ENCODE results near the gene UBAC1.
A peak's percentile ranks its signal among the peaks of the same experiment; 100 is the strongest.
"Not testable (repeated sequence)": the region's sequence is repeated elsewhere in the genome, so short reads cannot be mapped to it uniquely, and the experiment has no call there.

UBAC1 gene

GRCh38 chr9:135947105-135947504 is 14.1 kb downstream of the UBAC1 start:
- not testable (repeated sequence) for H2AK5ac ChIP-seq (ENCODE audit: low read length, severe bottlenecking); DNase-seq; H2BK15ac ChIP-seq (ENCODE audit: low read depth, poor library complexity, severe bottlenecking); H4K91ac ChIP-seq (ENCODE audit: low read length); H2BK120ac ChIP-seq (ENCODE audit: low read depth, low read length); H3K4me3 ChIP-seq (ENCODE audit: insufficient read depth in 1 of 2, low read depth in 1 of 2, low read length in 2 of 2); H3K23ac ChIP-seq (ENCODE audit: low read length in 2 of 2); H3K27ac ChIP-seq (ENCODE audit: low read length, poor library complexity, severe bottlenecking); H3K18ac ChIP-seq (ENCODE audit: low read depth in 1 of 2, low read length in 2 of 2); H3K9me3 ChIP-seq (ENCODE audit: control insufficient read depth, low read length); H2BK5ac ChIP-seq (ENCODE audit: low read depth, low read length, poor library complexity, severe bottlenecking); H3K4me2 ChIP-seq (ENCODE audit: low read length, poor library complexity, severe bottlenecking); H2BK12ac ChIP-seq (ENCODE audit: low read length in 2 of 2); H3K4ac ChIP-seq (ENCODE audit: low read depth in 1 of 2, low read length in 2 of 2); H4K8ac ChIP-seq (ENCODE audit: low read length); H3K27me3 ChIP-seq (ENCODE audit: control insufficient read depth in 1 of 2, insufficient read depth in 1 of 2, low read length in 2 of 2); H2AFZ ChIP-seq (ENCODE audit: low read depth, low read length); H3K14ac ChIP-seq (ENCODE audit: low read length in 2 of 2); H3K9ac ChIP-seq (ENCODE audit: low read length)
- 98% methylated on average over 19 of the region's 19 CpGs for WGBS
- Histone ChIP-seq H3K4me1 (ENCODE audit: control insufficient read depth, insufficient read depth, low read depth, low read length) (peaks cover 20% of the 10 kb centered on the region), H3K79me1 (replicated peaks; ENCODE audit: low read length, poor library complexity, severe bottlenecking) (peaks cover 33% of the 10 kb centered on the region), H3K36me3 (ENCODE audit: control insufficient read depth in 1 of 2, insufficient read depth in 2 of 2, low read depth in 1 of 2, low read length in 2 of 2) (peaks cover 59 to 61% of the 10 kb centered on the region in 2 experiments)

GRCh38 chr9:135946392-135946994 is 14.7 kb downstream of the UBAC1 start:
- Histone ChIP-seq H3K9me3 (ENCODE audit: control insufficient read depth, low read length) (no peaks in the 10 kb centered on the region), H4K8ac (ENCODE audit: low read length) (no peak overlapping the region), H3K36me3 (ENCODE audit: control insufficient read depth in 1 of 2, insufficient read depth in 2 of 2, low read depth in 1 of 2, low read length in 2 of 2) (peaks cover 62% of the 10 kb centered on the region in 2 experiments), H2AK5ac (ENCODE audit: low read length, severe bottlenecking) (no peak overlapping the region), H3K4ac (ENCODE audit: low read depth in 1 of 2, low read length in 2 of 2) (no peak overlapping the region), H2BK120ac (ENCODE audit: low read depth, low read length) (no peak overlapping the region), H2BK5ac (ENCODE audit: low read depth, low read length, poor library complexity, severe bottlenecking) (no peak overlapping the region), H3K9ac (ENCODE audit: low read length) (no peak overlapping the region), H2BK12ac (ENCODE audit: low read length in 2 of 2) (no peak overlapping the region), H2BK15ac (ENCODE audit: low read depth, poor library complexity, severe bottlenecking) (no peak overlapping the region), H2AFZ (ENCODE audit: low read depth, low read length) (no peak overlapping the region), H3K23ac (ENCODE audit: low read length in 2 of 2) (no peak overlapping the region), H3K18ac (ENCODE audit: low read depth in 1 of 2, low read length in 2 of 2) (no peak overlapping the region), H3K27ac (ENCODE audit: low read length, poor library complexity, severe bottlenecking) (peak overlapping the region; percentile 16), H3K79me1 (replicated peaks; ENCODE audit: low read length, poor library complexity, severe bottlenecking) (peaks cover 38% of the 10 kb centered on the region), H3K27me3 (ENCODE audit: control insufficient read depth in 1 of 2, insufficient read depth in 1 of 2, low read length in 2 of 2) (no peaks in the 10 kb centered on the region), H3K4me2 (ENCODE audit: low read length, poor library complexity, severe bottlenecking) (no peak overlapping the region), H3K4me1 (ENCODE audit: control insufficient read depth, insufficient read depth, low read depth, low read length) (peaks cover 15% of the 10 kb centered on the region), H3K4me3 (ENCODE audit: insufficient read depth in 1 of 2, low read depth in 1 of 2, low read length in 2 of 2) (peak overlapping the region in 1 of 2 experiments; percentile 25), H3K14ac (ENCODE audit: low read length in 2 of 2) (no peak overlapping the region), H4K91ac (ENCODE audit: low read length) (no peak overlapping the region)
- no peak for DNase-seq
- WGBS: 96% methylated on average over 14 of the region's 14 CpGs

- peak; percentile 23 for DNase-seq
- H2BK12ac ChIP-seq (ENCODE audit: low read length in 2 of 2): no peak overlapping the region
- no peak overlapping the region for H3K27ac ChIP-seq (ENCODE audit: low read length, poor library complexity, severe bottlenecking)
- no peak overlapping the region for H3K9ac ChIP-seq (ENCODE audit: low read length)
- no peak overlapping the region for H3K4me2 ChIP-seq (ENCODE audit: low read length, poor library complexity, severe bottlenecking)
- H3K23ac ChIP-seq (ENCODE audit: low read length in 2 of 2): no peak overlapping the region
- H3K27me3 ChIP-seq (ENCODE audit: control insufficient read depth in 1 of 2, insufficient read depth in 1 of 2, low read length in 2 of 2): no peaks in the 10 kb centered on the region
- no peak overlapping the region for H2AK5ac ChIP-seq (ENCODE audit: low read length, severe bottlenecking)
- no peak overlapping the region for H3K18ac ChIP-seq (ENCODE audit: low read depth in 1 of 2, low read length in 2 of 2)
- no peak overlapping the region for H2BK120ac ChIP-seq (ENCODE audit: low read depth, low read length)
- no peak overlapping the region for H4K91ac ChIP-seq (ENCODE audit: low read length)
- no peak overlapping the region for H2AFZ ChIP-seq (ENCODE audit: low read depth, low read length)
- no peak overlapping the region for H4K8ac ChIP-seq (ENCODE audit: low read length)
- H3K4me3 ChIP-seq (ENCODE audit: insufficient read depth in 1 of 2, low read depth in 1 of 2, low read length in 2 of 2): no peak overlapping the region
- peaks cover 62 to 63% of the 10 kb centered on the region in 2 experiments for H3K36me3 ChIP-seq (ENCODE audit: control insufficient read depth in 1 of 2, insufficient read depth in 2 of 2, low read depth in 1 of 2, low read length in 2 of 2)
- peaks cover 38% of the 10 kb centered on the region for H3K79me1 ChIP-seq (replicated peaks; ENCODE audit: low read length, poor library complexity, severe bottlenecking)
- H2BK5ac ChIP-seq (ENCODE audit: low read depth, low read length, poor library complexity, severe bottlenecking): no peak overlapping the region
- H2BK15ac ChIP-seq (ENCODE audit: low read depth, poor library complexity, severe bottlenecking): no peak overlapping the region
- H3K4ac ChIP-seq (ENCODE audit: low read depth in 1 of 2, low read length in 2 of 2): no peak overlapping the region
- peaks cover 15% of the 10 kb centered on the region for H3K4me1 ChIP-seq (ENCODE audit: control insufficient read depth, insufficient read depth, low read depth, low read length)
- WGBS: 95% methylated on average over 18 of the region's 18 CpGs
- H3K9me3 ChIP-seq (ENCODE audit: control insufficient read depth, low read length): no peaks in the 10 kb centered on the region
- no peak overlapping the region for H3K14ac ChIP-seq (ENCODE audit: low read length in 2 of 2)
These were observed 15.2 kb downstream of the UBAC1 start for GRCh38 chr9:135945969-135946368.

- no peak overlapping the region for H4K91ac ChIP-seq (ENCODE audit: low read length)
- H3K4ac ChIP-seq (ENCODE audit: low read depth in 1 of 2, low read length in 2 of 2): no peak overlapping the region
- peaks cover 58 to 65% of the 10 kb centered on the region in 2 experiments for H3K36me3 ChIP-seq (ENCODE audit: control insufficient read depth in 1 of 2, insufficient read depth in 2 of 2, low read depth in 1 of 2, low read length in 2 of 2)
- peaks cover 34% of the 10 kb centered on the region for H3K79me1 ChIP-seq (replicated peaks; ENCODE audit: low read length, poor library complexity, severe bottlenecking)
- no peak overlapping the region for H3K4me3 ChIP-seq (ENCODE audit: insufficient read depth in 1 of 2, low read depth in 1 of 2, low read length in 2 of 2)
- H3K4me1 ChIP-seq (ENCODE audit: control insufficient read depth, insufficient read depth, low read depth, low read length): peaks cover 12% of the 10 kb centered on the region
- H3K27me3 ChIP-seq (ENCODE audit: control insufficient read depth in 1 of 2, insufficient read depth in 1 of 2, low read length in 2 of 2): no peaks in the 10 kb centered on the region
- H3K14ac ChIP-seq (ENCODE audit: low read length in 2 of 2): no peak overlapping the region
- no peak overlapping the region for H2AFZ ChIP-seq (ENCODE audit: low read depth, low read length)
- DNase-seq: no peak
- no peak overlapping the region for H2BK15ac ChIP-seq (ENCODE audit: low read depth, poor library complexity, severe bottlenecking)
- H3K9me3 ChIP-seq (ENCODE audit: control insufficient read depth, low read length): no peaks in the 10 kb centered on the region
- no peak overlapping the region for H3K23ac ChIP-seq (ENCODE audit: low read length in 2 of 2)
- H2BK12ac ChIP-seq (ENCODE audit: low read length in 2 of 2): no peak overlapping the region
- no peak overlapping the region for H4K8ac ChIP-seq (ENCODE audit: low read length)
- H2BK120ac ChIP-seq (ENCODE audit: low read depth, low read length): no peak overlapping the region
- no peak overlapping the region for H3K4me2 ChIP-seq (ENCODE audit: low read length, poor library complexity, severe bottlenecking)
- H3K27ac ChIP-seq (ENCODE audit: low read length, poor library complexity, severe bottlenecking): no peak overlapping the region
- no peak overlapping the region for H3K9ac ChIP-seq (ENCODE audit: low read length)
- H3K18ac ChIP-seq (ENCODE audit: low read depth in 1 of 2, low read length in 2 of 2): no peak overlapping the region
- H2AK5ac ChIP-seq (ENCODE audit: low read length, severe bottlenecking): no peak overlapping the region
- no peak overlapping the region for H2BK5ac ChIP-seq (ENCODE audit: low read depth, low read length, poor library complexity, severe bottlenecking)
- 96% methylated on average over 31 of the region's 36 CpGs for WGBS
These were observed 16.5 kb downstream of the UBAC1 start for GRCh38 chr9:135944444-135945252.
